ENCODE results near the gene TMPRSS13.
"Not testable (repeated sequence)": the region's sequence is repeated elsewhere in the genome, so short reads cannot be mapped to it uniquely, and the experiment has no call there.

The TMPRSS13 gene

DNA sequence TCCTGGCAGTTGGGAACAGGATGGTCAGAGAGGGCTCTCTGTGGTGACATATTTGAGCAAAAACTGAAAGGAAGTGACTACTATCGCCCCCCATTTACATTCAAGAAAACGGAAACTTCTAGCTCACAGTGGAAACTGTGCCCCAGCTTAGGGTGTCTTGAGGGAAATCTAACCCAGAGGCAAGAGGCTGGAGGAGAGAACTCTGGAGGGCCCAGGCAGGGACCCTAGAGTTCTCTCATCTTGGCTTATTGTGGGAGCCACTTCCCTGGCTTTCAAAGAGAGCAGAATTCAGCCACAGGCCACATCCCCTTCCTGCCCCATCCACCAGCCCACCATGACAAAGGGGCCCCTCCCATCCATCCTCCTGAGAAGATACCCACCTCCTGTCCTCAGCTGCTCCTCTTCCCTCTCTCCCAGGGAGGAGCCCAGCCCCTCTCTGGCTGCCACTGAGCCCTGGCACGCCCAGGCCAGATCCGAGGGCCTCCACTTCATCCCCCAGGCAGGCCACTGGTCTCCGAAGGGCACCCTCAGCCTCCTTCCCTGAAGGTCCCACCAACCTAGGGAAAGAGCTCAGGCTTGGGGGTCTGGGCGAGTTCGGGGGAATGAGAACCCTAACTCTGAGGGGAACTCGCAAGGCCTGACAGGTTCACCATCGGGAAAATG lies 1.6 kb upstream of the TMPRSS13 start:
- no peak for DNase-seq (ENCODE audit: low spot score)

DNA sequence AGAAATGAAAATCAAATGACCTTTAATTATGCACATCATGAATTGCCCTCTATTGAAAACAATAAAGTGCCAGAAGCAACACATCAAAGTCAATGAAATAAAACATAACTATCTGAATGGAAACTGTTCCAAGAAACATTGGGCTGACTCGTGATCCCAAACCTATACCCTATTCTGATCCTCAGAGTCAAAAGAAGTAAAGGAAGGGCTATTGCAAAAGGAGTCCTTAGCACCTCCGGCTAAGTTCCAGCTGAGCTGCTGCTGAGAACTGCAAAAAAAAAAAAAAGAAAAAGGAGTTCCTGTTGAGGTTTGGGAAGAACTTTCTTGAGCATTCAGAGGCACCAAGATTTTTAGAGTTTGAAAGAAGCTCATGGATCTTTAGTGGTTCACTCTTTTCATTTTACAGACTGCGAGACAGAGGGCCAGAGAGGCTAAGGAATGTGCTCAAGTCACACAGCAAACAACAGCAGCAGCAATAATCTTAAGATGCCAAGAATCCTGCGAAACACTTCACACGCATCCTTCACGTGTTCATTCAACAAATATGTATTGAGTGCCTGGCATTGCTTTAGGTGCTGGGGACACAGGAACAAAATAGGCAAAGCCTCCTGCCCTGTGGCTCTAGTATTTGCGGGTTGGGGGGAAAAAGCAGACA lies 841 bp upstream of the TMPRSS13 start:
- DNase-seq (ENCODE audit: low spot score) = no peak

DNA sequence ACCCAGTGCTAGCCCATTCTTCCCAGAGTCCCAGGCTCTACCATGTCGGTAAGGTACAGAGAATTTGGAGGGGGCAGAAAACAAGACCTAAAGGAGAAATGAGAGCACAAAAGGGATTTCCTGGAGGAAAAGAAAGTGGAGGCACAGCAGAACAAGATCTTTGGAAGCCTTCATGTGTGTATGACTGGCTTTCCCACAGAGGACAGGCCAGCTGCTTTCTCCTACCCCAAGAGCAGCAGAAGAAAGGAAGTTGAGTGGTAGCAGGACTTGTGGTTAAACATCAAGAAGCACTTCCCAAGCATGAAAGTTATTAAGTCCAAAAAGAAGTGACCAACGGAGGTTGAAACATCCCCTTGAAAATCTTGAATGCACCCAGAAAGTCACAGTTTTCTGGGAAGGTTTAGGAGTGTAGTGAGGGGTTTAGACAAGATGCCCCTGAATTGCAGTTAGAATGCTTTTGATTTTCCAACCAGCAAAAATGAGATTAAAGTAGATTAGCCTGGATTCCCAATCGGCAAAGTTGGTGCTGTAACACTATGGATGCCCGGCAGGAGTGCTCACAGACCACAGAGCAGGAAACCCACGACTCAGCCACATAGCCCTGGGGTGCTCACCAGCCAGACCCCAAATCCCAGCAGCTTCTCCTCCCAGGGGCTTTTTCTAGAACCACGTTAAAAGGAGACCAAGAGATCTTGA lies 608 bp downstream of the TMPRSS13 start:
- DNase-seq (ENCODE audit: low spot score) = no peak

- DNase-seq (ENCODE audit: low spot score) = no peak
These were observed 1.3 kb downstream of the TMPRSS13 start for GRCh38 chr11:117927926-117928325.

DNA sequence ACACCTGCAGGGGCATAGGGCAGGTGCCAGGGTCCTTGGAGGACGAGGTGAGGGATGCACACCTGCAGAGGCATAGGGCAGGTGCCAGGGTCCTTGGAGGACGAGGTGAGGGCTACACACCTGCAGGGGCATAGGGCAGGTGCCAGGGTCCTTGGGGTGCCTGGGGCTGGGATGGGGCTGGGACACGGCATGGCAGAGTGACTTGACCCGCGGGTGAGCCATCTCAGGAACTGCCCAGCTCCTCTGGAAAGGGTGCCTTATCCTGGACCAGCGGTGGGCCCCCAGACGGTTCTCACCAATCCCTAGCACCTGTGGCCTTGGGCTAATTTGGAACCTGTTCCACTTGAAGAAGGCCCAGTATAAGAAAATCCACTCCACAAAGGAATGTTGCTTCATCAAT lies 3.0 kb downstream of the TMPRSS13 start:
- not testable (repeated sequence) for DNase-seq (ENCODE audit: low spot score)

DNA sequence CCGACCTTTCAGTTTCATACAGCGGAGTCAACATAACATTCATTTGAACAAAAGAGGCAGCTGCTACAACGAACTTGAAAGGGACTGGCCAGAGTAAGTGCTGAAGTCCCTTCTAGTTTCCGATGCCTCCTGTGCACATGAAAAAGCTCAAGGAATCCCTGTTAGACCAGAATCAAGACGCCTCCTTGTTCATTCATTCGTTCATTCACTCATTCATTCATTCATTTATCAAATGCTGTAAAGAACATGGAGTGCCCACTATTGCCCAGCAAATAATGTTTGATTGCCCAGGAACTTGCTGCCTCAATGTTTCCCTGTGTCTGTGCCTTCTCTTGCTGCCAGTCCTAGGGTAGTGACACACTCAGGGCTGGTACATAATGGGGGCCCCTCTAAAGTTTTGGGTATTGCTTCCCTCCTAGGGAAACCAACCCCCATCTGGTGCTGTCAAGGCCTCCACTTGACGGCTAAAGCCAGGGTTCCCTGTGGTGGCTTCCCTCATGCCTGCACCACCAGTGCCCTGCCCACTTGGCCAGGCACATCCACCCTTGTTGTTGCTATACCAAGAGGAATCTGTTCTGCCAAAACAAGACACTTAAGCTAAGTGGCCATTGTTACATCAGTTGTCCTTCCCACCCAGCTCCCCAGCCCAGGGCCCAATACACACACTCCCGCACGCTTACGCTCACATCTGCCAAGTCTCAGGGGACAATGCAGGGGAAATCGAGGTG lies 3.8 kb downstream of the TMPRSS13 start:
- no peak for DNase-seq (ENCODE audit: low spot score)

GRCh38 chr11:117924631-117925170 lies 4.5 kb downstream of the TMPRSS13 start:
- no peak for DNase-seq (ENCODE audit: low spot score)

DNA sequence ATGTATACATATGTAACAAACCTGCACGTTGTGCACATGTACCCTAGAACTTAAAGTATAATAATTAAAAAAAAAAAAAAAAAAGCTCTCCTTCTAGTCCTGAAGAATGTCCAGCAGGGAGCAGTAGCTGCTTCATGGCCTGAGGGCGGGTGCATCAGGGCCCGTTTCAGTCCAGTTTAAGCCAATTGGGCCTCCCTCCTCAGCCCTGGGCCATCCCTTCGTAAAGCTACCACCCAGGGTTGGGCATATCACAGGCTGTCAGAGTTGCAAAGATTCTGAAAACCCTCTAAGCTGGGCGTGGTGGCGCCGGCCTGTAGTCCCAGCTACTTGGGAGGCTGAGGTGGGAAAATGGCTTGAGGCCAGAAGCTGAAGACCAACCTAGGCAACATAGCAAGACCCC lies 5.4 kb downstream of the TMPRSS13 start:
- DNase-seq (ENCODE audit: low spot score) = no peak

DNA sequence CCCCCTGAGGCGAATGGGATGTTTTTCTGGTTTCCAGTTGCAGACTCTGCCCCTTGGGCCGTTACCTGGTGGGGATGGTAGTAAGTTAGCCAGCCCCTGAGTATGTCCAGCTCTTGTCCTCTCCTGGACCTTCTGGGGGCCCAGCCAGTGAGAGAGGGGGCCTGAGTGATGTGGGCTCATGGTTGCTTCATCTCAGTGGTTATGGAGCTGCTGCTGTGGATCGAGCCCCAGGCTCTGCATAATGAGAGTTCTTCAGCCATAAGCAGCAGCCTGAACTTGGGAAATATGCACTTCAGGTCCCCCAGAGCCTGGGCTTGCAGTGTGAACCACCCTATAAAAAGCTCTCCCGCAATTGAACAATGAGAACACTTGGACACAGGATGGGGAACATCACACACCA lies 5.9 kb downstream of the TMPRSS13 start:
- DNase-seq (ENCODE audit: low spot score) = no peak

DNA sequence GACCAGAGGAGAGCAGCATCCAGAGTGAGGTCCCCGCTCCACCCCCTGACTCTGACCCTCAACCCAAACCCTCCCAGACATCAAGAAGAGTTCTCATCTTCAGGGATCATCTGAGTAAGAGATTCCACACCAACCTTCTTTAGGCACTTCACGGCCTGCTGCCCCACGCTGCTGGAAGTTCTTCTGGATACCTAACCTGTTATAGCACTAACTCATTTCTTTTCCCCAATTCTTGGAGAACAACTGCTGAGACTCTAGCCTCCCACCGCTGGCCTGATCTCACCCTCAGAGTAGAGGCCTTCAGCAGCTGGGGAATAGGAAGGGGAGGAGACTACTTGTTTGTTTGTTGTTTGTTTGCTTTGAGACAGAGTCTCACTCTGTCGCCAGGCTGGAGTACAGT lies 7.3 kb downstream of the TMPRSS13 start:
- DNase-seq (ENCODE audit: low spot score) = no peak

DNA sequence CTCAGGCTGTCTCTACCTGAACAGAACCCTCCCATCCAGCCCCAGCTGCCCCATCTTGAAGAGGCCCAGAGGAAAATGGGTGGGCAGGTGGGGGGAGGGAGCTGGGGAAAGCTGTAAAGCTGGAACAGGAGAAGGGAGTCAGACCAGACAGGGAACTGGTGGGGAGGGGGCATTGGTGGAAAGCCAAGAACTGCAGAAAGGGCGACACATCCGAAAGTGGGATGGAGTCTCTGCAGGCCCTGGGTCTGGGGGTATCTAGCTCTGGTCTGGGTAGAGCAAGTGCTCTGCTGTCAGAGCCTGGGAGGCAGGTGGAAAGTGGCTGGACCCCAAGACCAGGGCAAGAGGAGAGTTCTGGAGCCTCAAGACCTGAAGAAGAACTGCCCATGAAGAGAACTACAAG lies 7.7 kb downstream of the TMPRSS13 start:
- no peak for DNase-seq (ENCODE audit: low spot score)

- DNase-seq (ENCODE audit: low spot score) = no peak
These were observed 9.4 kb downstream of the TMPRSS13 start for GRCh38 chr11:117919781-117920221.

GRCh38 chr11:117919341-117919740 lies 9.9 kb downstream of the TMPRSS13 start:
- no peak for DNase-seq (ENCODE audit: low spot score)

GRCh38 chr11:117918366-117919255 lies 10.6 kb downstream of the TMPRSS13 start:
- DNase-seq (ENCODE audit: low spot score) = no peak

DNA sequence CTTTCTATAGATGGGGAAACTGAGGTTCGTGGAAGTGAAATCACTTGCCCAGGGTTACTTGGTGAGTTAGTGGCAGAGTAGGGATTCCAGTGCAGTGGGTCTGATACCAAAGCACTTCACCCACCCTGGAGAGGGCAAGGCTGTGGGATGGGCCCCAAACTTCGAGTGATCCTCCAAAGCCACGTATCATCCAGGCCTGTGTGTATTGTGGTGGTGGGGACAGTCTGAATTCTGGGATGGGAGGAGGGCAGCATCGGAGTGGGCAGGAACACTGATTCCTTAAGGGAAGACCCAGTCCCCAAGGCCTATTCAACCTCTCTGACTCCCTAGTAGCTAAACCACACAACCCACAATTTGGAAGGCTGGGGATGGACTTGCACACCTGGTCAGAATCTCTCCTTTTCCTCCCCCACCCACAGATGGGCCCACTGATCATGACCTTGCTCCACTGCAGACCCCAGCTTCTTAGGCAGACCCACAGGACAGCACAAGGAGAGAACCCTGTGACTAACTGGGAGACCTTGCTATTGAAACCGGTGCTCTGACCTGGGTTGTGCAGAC lies 11.5 kb downstream of the TMPRSS13 start:
- DNase-seq (ENCODE audit: low spot score) = no peak

DNA sequence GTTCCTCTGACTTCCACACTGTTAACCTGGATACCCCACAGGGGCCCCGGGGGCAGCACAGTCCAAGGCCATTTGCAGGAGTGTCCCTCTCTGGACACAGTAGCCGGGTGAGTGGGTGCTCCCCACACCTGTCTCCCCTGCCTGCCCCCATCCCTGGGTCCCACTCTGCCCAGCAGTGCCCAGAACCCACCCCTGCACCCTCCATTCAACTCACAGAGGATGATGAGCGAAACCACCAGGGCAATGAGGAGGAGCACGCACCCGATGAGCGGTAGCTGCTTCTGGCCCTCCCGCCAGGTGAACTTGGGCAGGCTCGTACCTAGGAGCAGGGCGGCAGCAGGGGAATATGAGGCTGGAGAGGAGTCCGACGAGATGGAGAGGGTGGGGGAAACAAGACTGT lies 12.2 kb downstream of the TMPRSS13 start:
- DNase-seq (ENCODE audit: low spot score) = no peak

- no peak for DNase-seq (ENCODE audit: low spot score)
These were observed 13.4 kb downstream of the TMPRSS13 start for GRCh38 chr11:117915672-117916235.

- no peak for DNase-seq (ENCODE audit: low spot score)
These were observed 14.1 kb downstream of the TMPRSS13 start for GRCh38 chr11:117914991-117915618.

DNA sequence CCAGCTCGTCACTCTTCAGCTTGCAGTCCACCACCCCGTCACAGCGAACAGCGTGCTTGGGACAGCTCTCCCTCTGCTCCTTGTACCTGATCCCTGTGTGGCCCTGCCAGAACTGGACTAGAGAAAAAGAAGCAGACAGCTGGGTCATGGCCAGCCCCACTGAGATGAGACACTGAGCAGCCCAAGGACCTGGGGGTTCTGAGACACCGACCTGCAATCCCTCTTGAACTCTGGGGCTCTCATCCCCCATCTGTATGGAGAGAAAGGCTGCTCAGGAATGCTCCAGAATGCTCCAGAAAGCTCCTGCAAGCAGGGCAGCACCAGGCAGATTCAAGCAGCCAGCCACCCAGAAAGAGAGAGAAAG lies 14.8 kb downstream of the TMPRSS13 start:
- DNase-seq (ENCODE audit: low spot score) = no peak

DNA sequence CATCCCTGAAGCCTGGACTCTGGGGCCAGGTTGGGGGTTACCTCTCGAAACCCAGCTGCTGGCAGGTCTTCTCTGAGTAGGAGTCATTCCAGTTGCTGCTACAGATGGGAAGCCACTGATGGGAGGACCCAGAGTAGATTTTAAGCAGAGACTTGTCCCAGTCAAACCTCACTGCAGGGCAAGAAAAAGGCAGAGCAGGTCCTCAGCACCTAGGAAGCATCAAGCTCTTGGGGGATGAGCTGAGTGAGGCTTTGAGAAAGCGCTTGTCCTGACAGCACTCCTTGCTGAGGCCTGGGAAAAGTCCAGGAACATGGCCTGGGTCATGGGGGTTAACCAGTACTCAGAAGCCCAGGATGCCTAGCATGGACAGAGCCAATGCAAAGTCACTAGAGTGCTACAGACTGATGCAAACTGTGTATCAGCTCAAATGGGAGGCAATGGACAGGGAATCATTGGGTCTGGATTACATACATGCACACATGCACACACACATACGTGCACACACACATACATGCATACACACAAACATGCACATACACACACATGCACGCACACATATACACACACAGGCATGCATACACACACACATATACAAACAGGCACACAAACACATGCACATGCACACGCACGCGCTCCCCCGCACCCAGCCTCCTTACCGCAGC lies 15.3 kb downstream of the TMPRSS13 start:
- no peak for DNase-seq (ENCODE audit: low spot score)

Measured in hepatic stellate cell (primary cell).